Amygdala (tissue), 56 donors: Measurements from ENCODE around the gene MRTO4.

Experiments used
- DNase-seq, 56 donors: peaks; one replicate each; lab custom pipeline; 2025; lab: John Stamatoyannopoulos, UW

Gene MRTO4

DNA sequence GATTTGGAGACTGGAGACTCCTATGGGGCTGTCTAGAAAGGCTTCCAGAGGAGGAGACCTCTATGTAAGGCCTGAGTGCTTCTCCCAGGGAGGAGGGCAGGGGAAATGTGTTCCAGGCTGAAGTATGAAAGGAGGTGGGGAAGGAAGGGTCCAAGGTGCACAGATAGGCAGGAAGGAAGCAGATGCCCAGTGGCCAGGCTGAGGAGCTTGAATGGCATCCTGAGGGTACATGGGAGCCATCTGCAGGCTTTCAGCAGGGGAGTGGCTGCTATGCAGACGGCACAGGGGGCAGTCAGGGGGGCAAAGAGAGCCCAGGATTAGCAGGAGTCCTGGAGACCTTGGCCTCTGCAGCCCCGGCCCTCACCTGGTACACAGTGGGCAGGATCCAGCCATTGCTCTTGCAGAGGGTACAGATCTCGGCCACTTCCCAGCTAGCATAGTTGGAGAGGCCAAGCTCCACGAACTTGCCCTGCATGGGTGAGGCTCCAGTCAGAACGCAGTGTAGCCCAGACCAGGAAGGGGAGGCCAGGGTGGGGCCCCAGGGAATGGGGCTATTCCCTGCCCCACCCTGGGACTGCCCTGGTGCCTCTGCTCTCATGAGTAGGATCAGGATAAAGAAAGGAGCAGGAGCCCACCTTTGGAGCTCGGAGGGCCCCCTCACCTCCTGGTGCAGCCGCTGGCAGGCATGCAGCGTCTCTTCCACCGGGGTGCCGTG lies 56.3 kb downstream of the MRTO4 start:
- no peak for DNase-seq

DNA sequence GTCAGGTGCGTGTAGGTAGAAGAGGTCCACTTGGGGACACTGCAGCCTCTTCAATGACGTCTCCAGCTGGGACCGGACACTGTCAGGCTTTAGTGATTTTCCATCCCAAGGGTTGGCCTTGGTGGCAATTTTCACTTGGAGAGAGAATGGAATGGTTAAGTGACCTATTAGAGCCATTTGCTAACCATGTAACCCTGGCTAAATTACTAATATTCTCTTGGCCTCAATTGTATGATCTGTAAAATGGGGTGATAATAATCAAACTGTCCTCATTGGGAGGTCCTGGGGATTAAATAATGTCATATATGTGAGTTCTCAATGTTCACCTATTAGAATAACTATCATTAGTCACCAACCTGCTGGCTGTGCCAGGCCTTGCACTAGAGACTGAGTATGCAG lies 56.9 kb downstream of the MRTO4 start:
- DNase-seq: no peak

DNA sequence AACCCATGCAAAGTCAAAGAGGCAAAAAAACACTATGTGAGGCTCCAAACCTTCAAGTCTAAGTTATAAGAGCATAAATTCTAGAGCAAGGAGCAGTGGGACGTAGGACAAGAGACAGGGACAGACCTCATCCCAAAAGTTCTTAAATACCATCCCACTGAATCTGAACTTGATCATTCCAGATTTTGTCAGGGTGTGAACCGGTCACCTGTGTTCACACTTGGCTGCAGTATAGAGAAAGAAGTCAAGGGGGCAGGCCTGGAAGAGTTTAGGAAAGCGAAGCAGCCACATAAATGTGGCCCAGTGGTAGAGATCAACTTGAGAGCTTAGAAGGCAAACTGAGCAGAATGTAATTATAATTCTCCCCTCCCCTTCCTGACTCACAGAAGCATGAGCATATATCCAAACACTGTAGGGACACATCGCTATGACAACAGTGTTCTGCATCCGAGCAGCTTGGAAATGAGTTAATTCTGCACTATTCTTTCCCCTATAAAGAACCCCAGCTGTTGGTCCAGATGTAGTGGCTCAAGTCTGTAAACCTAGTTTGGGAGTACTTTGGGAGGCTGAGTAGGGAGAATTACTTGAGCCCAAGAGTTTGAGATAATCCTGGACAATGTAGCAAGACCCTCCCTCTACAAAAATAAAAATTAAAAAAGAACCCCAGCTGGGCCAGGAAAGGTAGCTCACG lies 57.7 kb downstream of the MRTO4 start:
- no peak for DNase-seq
